Mesothelial cell of epicardium (in vitro differentiated cells): ENCODE measurements around the gene GNB3. TPM values are rescaled to one million over a fixed set of nuclear protein-coding genes. Genes with fewer than 3 reads are reported as not detected.

ENCODE experiments used
- DNase-seq, 2 experiments: peaks; one replicate each; pipeline ENCODE4 v3.0.0; 2021; ENCODE audit warnings: low spot score in 2 of 2; ENCODE audit not compliant: unreplicated experiment in 2 of 2
- H3K27ac Mint-ChIP-seq: 2 replicates; pipeline ENCODE4 v1.8.0; 2021; ENCODE audit warnings: mixed read lengths
- H3K27me3 Mint-ChIP-seq: 2 replicates; pipeline ENCODE4 v1.8.0; 2021; ENCODE audit warnings: low read depth, mixed read lengths
- H3K36me3 Mint-ChIP-seq: 2 replicates; pipeline ENCODE4 v1.8.0; 2021; ENCODE audit warnings: mixed read lengths
- H3K4me1 Mint-ChIP-seq: 2 replicates; pipeline ENCODE4 v1.8.0; 2021; ENCODE audit warnings: mixed read lengths
- H3K4me3 Mint-ChIP-seq: 2 replicates; pipeline ENCODE4 v1.8.0; 2021; ENCODE audit warnings: mild to moderate bottlenecking, moderate library complexity, mixed read lengths
- H3K9me3 Mint-ChIP-seq: 2 replicates; pipeline ENCODE4 v1.8.0; 2021; ENCODE audit warnings: mixed read lengths
- total RNA-seq: library from RNA; stranded (reverse); gene quantifications from 3 replicates; pipeline ENCODE4 v1.2.1, GENCODE V29; 2021
- TF ChIP-seq, protein P1 (sequence below): fragments of 200-600 bp; sonication (generic); IDR thresholded peaks from one replicate; pipeline ENCODE4 v1.5.0; 2021; ENCODE audit warnings: antibody characterized with exemption; ENCODE audit not compliant: unreplicated experiment

GNB3 gene
- total RNA-seq, 1 donor from 2014 or later, result 24.3 TPM

DNA sequence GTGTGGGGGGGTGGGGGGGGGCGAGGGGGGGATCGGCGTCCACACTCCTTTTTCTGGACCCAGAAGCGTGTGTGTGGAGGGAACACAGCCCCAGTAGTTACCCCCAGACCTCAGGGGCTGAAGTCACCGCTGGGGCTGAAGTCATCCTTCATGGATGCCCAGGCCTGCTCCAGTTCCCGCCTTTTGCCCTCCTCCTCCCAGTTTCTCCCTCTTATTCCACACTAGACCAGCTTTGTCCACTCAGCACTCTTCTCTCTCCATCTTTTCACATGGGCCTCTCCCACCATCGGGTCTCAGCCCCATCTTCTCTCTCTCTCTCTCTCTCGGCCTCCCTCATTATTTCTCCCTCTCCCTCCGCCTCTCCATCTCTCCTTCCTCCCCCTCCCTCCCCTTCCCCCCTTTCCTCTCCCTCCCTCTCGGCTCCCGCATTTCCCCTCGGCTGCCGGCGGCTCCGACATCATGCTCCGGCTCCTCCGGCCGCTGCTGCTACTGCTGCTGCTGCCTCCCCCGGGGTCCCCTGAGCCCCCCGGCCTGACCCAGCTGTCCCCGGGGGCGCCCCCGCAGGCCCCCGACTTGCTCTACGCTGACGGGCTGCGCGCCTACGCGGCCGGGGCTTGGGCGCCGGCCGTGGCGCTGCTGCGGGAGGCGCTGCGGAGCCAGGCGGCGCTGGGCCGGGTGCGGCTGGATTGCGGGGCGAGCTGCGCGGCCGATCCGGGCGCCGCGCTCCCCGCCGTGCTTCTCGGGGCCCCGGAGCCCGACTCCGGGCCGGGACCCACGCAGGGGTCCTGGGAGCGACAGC, 12.5 kb upstream of the GNB3 start, which contains the start of gene P3H3:
Gene P3H3, plus strand, starts transcription at position 426 of the 799 bp plus-strand sequence. Its CDS starts 34 bp downstream, at position 460.
- peaks cover 12% of the 10 kb centered on the region for H3K27me3 Mint-ChIP-seq
- peaks cover 32% of the 10 kb centered on the region for H3K4me1 Mint-ChIP-seq
- DNase-seq, result peak in 1 of 2 experiments; percentile 53
- no peaks in the 10 kb centered on the region for H3K9me3 Mint-ChIP-seq
- TF ChIP-seq, protein P1, sequence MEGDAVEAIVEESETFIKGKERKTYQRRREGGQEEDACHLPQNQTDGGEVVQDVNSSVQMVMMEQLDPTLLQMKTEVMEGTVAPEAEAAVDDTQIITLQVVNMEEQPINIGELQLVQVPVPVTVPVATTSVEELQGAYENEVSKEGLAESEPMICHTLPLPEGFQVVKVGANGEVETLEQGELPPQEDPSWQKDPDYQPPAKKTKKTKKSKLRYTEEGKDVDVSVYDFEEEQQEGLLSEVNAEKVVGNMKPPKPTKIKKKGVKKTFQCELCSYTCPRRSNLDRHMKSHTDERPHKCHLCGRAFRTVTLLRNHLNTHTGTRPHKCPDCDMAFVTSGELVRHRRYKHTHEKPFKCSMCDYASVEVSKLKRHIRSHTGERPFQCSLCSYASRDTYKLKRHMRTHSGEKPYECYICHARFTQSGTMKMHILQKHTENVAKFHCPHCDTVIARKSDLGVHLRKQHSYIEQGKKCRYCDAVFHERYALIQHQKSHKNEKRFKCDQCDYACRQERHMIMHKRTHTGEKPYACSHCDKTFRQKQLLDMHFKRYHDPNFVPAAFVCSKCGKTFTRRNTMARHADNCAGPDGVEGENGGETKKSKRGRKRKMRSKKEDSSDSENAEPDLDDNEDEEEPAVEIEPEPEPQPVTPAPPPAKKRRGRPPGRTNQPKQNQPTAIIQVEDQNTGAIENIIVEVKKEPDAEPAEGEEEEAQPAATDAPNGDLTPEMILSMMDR, result no peak
- peak within 1 kb of the TSS; percentile 95 for H3K27ac Mint-ChIP-seq
- H3K4me3 Mint-ChIP-seq, result peak within 1 kb of the TSS; percentile 93
- H3K36me3 Mint-ChIP-seq, result no peaks in the 10 kb centered on the region

DNA sequence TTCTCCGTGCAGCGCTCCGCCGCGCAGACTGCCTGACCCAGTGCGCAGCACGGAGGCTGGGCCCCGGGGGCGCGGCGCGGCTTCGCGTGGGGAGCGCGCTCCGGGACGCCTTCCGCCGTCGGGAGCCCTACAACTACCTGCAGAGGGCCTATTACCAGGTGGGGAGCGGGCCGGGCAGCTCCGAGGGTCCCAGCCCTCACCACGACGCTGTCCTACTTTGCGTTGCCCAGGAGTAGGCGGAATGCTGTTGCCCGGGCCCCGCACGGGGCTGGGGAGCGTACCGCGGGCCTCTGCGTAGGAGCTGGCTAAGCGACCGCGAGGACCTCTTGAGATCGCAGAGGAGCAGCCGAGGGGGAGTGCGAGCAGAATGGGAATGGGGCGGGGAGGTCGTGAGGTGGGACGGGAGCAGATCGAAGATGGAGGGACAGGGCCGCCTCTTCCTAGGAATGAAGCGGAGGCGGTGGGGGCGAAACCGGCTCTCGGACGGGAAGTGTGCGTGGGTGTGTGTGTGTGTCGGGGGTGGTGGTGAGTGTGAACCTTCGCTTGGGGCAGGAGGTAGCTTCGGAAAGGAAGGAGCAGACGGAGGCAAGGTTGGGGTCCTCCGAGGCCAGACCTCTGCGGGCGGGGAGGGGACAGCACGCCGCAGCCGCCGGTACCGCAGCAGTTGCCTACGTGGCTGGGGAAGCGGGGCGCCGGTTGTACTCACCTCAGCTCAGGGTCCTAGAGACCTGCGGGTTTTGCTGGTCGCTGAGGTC, 11.8 kb upstream of the GNB3 start:
- TF ChIP-seq, protein P1, result peak; percentile 19
- Mint-ChIP-seq H3K36me3 (no peaks in the 10 kb centered on the region), H3K4me1 (peaks cover 28% of the 10 kb centered on the region), H3K27ac (peak overlapping the region; percentile 95), H3K27me3 (peaks cover 12% of the 10 kb centered on the region), H3K9me3 (no peaks in the 10 kb centered on the region), H3K4me3 (peak overlapping the region; percentile 93)
- peak in 1 of 2 experiments; percentile 64 for DNase-seq

DNA sequence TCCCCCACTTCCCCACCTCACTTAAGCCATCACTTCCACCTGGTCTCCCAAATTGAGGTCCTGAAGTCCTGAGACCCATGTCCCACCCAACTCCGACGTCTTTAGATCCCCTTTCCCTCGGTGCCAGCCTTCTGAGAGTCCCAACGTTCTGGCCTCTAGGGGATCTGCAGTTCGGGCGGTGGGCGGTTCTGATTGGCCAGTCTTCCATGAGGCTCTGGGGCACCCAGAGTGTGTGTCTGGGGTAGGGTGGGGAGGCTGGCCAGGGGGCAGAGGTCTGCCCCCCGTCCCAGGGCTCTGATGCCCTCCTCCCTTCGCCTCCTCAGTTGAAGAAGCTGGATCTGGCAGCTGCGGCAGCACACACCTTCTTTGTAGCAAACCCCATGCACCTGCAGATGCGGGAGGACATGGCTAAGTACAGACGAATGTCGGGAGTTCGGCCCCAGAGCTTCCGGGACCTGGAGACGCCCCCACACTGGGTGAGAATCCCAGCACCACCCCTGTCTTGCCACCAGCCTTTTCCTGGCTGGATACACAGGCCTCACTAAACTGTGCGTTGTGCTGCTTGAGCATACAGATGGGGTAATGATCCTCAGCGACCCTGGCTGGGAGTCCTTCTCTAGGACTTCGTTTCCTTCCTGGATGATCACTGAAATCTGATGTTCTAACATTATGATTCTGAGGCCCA, 11.0 kb upstream of the GNB3 start:
- peak in 1 of 2 experiments; percentile 58 for DNase-seq
- TF ChIP-seq, protein P1, result no peak
- Mint-ChIP-seq H3K27me3 (peaks cover 9% of the 10 kb centered on the region), H3K27ac (peak overlapping the region; percentile 95), H3K4me3 (peak overlapping the region; percentile 93), H3K9me3 (no peaks in the 10 kb centered on the region), H3K4me1 (peaks cover 27% of the 10 kb centered on the region), H3K36me3 (peaks cover 5% of the 10 kb centered on the region)

DNA sequence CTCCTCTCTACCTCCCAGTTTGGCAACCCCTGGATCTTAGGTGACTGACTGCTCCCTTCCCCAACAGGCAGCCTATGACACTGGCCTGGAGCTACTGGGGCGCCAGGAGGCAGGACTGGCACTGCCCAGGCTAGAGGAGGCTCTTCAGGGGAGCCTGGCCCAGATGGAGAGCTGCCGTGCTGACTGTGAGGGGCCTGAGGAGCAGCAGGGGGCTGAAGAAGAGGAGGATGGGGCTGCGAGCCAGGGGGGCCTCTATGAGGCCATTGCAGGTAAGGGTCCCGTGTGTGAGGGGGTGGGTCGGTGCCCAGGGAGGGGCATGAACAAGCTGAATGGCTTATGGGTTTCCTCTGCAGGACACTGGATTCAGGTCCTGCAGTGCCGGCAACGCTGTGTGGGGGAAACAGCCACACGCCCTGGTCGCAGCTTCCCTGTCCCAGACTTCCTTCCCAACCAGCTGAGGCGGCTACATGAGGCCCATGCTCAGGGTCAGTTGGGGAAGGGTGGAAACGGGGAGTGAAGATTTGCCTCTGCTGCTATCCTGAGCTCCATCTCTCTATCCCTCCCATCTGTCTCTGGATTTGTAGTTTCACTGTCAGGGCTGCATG, 10.3 kb upstream of the GNB3 start:
- Mint-ChIP-seq H3K4me1 (peaks cover 20% of the 10 kb centered on the region), H3K9me3 (no peaks in the 10 kb centered on the region), H3K27ac (no peak overlapping the region), H3K27me3 (peaks cover 2% of the 10 kb centered on the region), H3K4me3 (peak overlapping the region; percentile 93), H3K36me3 (peaks cover 8% of the 10 kb centered on the region)
- TF ChIP-seq, protein P1, result no peak
- no peak for DNase-seq

DNA sequence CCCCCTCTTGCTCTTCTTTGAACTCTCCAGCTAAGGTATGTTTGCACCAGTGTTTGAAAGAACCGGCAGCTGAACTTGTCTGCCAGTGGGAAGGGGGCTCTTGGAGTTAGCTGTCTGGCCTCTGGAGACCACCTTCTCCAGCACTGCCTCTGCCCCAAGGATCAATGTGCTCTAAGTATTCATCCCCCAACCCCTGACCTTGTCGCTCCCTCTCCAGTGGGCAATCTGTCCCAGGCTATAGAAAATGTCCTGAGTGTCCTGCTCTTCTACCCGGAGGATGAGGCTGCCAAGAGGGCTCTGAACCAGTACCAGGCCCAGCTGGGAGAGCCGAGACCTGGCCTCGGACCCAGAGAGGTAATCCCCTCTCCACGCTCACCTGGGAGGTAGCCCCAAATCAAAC, 9.7 kb upstream of the GNB3 start:
- Mint-ChIP-seq H3K27ac (no peak overlapping the region), H3K36me3 (peaks cover 8% of the 10 kb centered on the region), H3K4me1 (peaks cover 17% of the 10 kb centered on the region), H3K9me3 (no peaks in the 10 kb centered on the region), H3K27me3 (no peaks in the 10 kb centered on the region), H3K4me3 (peak overlapping the region; percentile 45)
- TF ChIP-seq, protein P1, result no peak
- no peak for DNase-seq
